Measurements from ENCODE around the gene PLA2G12A.
"Not testable (repeated sequence)": the region's sequence is repeated elsewhere in the genome, so short reads cannot be mapped to it uniquely, and the experiment has no call there.

PLA2G12A gene

DNA sequence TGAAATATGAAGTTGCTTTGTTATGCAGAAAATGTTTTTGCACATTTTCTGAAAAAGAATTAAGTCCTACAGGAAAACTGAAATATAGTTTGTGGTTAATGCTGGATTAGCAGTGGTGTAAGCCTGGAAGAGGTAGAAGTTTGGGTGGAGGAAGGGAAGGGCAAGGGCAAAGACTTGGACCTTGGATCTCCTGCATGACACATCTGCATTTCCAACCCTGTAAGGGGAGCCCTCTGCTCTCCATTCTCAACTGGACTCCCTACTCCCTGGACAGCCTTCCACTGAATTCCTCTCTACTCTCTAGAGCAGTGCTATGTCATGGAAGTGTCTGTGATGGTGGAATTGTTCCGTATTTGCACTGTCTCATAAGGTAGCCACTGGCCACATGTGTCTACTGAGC, 31.2 kb downstream of the PLA2G12A start:
- TF ChIP-seq CTCF (IDR thresholded peaks at IDR 0.05; ENCODE audit: borderline replicate concordance, insufficient read depth, low read depth, low read length): no peak
- no peak overlapping the region for H3K4me3 ChIP-seq (ENCODE audit: low read depth, low read length)

DNA sequence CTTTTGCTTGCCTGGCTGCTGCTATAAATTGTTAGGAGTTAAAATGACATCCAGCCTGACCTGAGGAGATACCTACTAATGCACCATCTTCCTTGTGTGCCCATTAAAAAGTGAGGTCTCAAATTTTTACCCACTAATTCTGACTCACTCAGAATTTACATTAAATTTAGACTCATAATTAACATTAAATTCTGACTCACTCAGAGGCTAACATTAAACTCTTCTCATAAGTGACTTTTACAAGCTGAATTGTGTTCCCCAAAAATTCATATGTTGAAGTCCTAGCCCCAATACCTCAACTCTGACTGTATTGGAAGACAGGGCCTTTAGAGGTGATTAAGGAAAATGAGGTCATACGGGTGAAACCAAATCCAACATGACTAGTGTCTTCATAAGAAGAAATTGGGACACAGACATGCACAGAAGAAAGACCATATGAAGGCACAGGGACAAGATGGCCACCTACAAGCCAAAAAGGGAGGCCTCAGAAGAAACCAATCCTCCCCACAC, 38.4 kb downstream of the PLA2G12A start:
- no peak for TF ChIP-seq CTCF (IDR thresholded peaks at IDR 0.05; ENCODE audit: borderline replicate concordance, insufficient read depth, low read depth, low read length)
- no peak overlapping the region for H3K4me3 ChIP-seq (ENCODE audit: low read depth, low read length)

GRCh38 chr4:109690690-109691410, 39.0 kb downstream of the PLA2G12A start:
- TF ChIP-seq CTCF (IDR thresholded peaks at IDR 0.05; ENCODE audit: borderline replicate concordance, insufficient read depth, low read depth, low read length): no peak
- H3K4me3 ChIP-seq (ENCODE audit: low read depth, low read length): no peak overlapping the region

- no peak overlapping the region for H3K4me3 ChIP-seq (ENCODE audit: low read depth, low read length)
Observed at GRCh38 chr4:109684727-109685126, 45.1 kb downstream of the PLA2G12A start.

DNA sequence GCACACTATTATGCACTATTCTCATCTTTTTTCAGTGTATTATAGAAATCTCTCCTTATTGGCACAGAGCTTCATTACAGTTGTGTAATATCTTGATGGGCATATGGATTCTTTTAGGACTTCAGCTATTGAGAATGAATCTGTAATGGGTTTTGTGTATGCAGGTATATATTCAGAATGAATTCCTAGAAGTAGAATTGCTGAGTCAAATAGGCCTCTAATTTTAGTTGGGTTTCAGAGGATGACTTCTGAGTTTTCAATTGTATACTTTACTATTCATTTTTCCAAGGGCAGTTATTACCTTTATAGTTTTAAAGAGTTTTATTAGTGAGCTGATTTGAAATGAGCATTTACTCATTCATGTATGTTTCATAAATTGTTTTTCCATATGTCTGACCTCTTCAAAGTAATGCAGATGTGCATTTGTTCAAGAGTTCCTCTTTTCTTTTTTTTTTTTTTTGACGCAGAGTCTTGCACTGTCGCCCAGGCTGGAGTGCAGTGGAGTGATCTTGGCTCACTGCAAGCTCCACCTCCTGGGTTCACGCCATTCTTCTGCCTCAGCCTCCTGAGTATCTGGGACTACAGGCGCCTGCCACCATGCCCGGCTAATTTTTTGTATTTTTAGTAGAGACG, 46.1 kb downstream of the PLA2G12A start:
- H3K4me3 ChIP-seq (ENCODE audit: low read depth, low read length): no peak overlapping the region
- no peak for TF ChIP-seq CTCF (IDR thresholded peaks at IDR 0.05; ENCODE audit: borderline replicate concordance, insufficient read depth, low read depth, low read length)

More at GRCh38 chr4:109684727-109685126, 45.1 kb downstream of the PLA2G12A start:
- TF ChIP-seq CTCF (IDR thresholded peaks at IDR 0.05; ENCODE audit: borderline replicate concordance, insufficient read depth, low read depth, low read length): no peak

- H3K4me3 ChIP-seq (ENCODE audit: low read depth, low read length): no peak overlapping the region
- no peak for TF ChIP-seq CTCF (IDR thresholded peaks at IDR 0.05; ENCODE audit: borderline replicate concordance, insufficient read depth, low read depth, low read length)
Observed at GRCh38 chr4:109682875-109683274, 47.0 kb downstream of the PLA2G12A start.

DNA sequence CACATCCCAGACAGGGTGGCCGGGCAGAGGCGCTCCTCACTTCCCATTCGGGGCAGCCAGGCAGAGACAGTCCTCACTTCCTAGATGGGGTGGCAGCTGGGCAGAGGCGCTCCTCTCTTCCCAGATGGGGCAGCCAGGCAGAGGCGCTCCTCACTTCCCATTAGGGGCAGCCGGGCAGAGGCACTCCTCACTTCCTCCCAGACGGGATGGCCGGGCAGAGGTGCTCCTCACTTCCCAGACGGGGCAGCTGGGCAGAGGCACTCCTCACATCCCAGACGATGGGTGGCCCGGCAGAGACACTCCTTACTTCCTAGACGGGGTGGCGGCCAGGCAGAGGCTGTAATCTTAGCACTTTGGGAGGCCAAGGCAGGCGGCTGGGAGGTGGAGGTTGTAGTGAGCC, 50.9 kb downstream of the PLA2G12A start:
- not testable (repeated sequence) for H3K4me3 ChIP-seq (ENCODE audit: low read depth, low read length)

DNA sequence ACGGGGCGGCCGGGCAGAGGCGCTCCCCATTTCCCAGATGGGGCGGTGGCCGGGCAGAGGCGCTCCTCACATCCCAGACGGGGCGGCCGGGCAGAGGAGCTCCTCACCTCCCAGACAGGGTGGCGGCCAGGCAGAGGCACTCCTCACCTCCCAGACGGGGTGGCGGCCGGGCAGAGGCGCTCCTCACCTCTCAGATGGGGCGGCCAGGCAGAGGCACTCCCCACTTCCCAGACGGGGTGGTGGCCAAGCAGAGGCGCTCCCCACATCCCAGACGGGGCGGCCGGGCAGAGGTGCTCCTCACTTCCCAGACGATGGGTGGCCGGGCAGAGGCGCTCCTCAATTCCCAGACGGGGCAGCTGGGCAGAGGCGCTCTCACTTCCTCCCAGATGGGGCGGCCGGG, 51.4 kb downstream of the PLA2G12A start:
- H3K4me3 ChIP-seq (ENCODE audit: low read depth, low read length): not testable (repeated sequence)
